HEK293 (cell line): ENCODE measurements around the gene KBTBD3.

ENCODE experiments used
- CTCF ChIA-PET: fragments of 350-600 bp; formaldehyde crosslinking; extraction: SDS; loops from one replicate; lab custom pipeline; 2021; ENCODE audit warnings: antibody characterized with exemption; lab: Yijun Ruan, JAX
- POLR2A ChIA-PET: fragments of 300-600 bp; formaldehyde crosslinking; extraction: SDS; loops from one replicate; lab custom pipeline; 2020; ENCODE audit warnings: antibody characterized with exemption, inconsistent platforms; lab: Yijun Ruan, JAX
- H3K27ac ChIP-seq: fragments of 200-500 bp; sonication (Bioruptor generic); 2 replicates; pipeline ENCODE4 v1.5.1; 2014; ENCODE audit warnings: low read depth, low read length, control low read depth, inconsistent platforms; ENCODE audit errors: extremely low read depth
- H3K36me3 ChIP-seq, 2 experiments: fragments of 200-500 bp in 1 of 2; sonication (Bioruptor generic) in 1 of 2; 1 replicate in 1 of 2; 2 replicates in 1 of 2; pipeline ENCODE4 v1.5.1; 2014 to 2017; ENCODE audit warnings: inconsistent platforms in 2 of 2, low read length in 2 of 2; ENCODE audit not compliant: control insufficient read depth in 2 of 2, insufficient read depth in 1 of 2
- H3K4me1 ChIP-seq: fragments of 200-500 bp; sonication (Bioruptor generic); 2 replicates; pipeline ENCODE4 v1.5.1; 2014; ENCODE audit warnings: mild to moderate bottlenecking, low read length, inconsistent platforms; ENCODE audit not compliant: control insufficient read depth, insufficient read depth
- H3K4me3 ChIP-seq: 2 replicates; pipeline ENCODE4 v1.5.1; 2011; ENCODE audit warnings: low read depth, mild to moderate bottlenecking, control low read depth, low read length, moderate library complexity
- H3K9me3 ChIP-seq: fragments of 200-500 bp; sonication (Bioruptor generic); 2 replicates; pipeline ENCODE4 v1.5.1; 2014; ENCODE audit warnings: low read depth, low read length, inconsistent platforms; ENCODE audit not compliant: control insufficient read depth, insufficient read depth
- CTCF ChIP-seq: fragments of 450-650 bp; formaldehyde crosslinking; IDR thresholded peaks from 2 replicates; pipeline ENCODE4 v1.5.1; 2016; ENCODE audit warnings: missing biosample characterization, missing genetic modification characterization
- HIC1 ChIP-seq: fragments of 450-650 bp; formaldehyde crosslinking; IDR thresholded peaks from 2 replicates; pipeline ENCODE4 v1.5.1; 2016; ENCODE audit warnings: missing biosample characterization, missing genetic modification characterization
- KLF7 ChIP-seq: fragments of 450-650 bp; formaldehyde crosslinking; IDR thresholded peaks from 2 replicates; pipeline ENCODE4 v1.5.1; 2016; ENCODE audit warnings: missing biosample characterization, missing genetic modification characterization, borderline replicate concordance
- MZF1 ChIP-seq: fragments of 450-650 bp; formaldehyde crosslinking; IDR thresholded peaks from 2 replicates; pipeline ENCODE4 v1.5.1; 2017; ENCODE audit warnings: missing biosample characterization, missing genetic modification characterization, borderline replicate concordance
- PRDM6 ChIP-seq: fragments of 450-650 bp; formaldehyde crosslinking; IDR thresholded peaks from 2 replicates; pipeline ENCODE4 v1.5.1; 2017; ENCODE audit warnings: missing biosample characterization, missing genetic modification characterization
- REPIN1 ChIP-seq: fragments of 450-650 bp; formaldehyde crosslinking; IDR thresholded peaks from 2 replicates; pipeline ENCODE4 v1.5.1; 2017; ENCODE audit warnings: missing biosample characterization, missing genetic modification characterization, low read depth
- SP2 ChIP-seq: fragments of 450-650 bp; formaldehyde crosslinking; IDR thresholded peaks from 2 replicates; pipeline ENCODE4 v1.5.1; 2016; ENCODE audit warnings: missing biosample characterization, missing genetic modification characterization
- ZBTB48 ChIP-seq: fragments of 450-650 bp; formaldehyde crosslinking; IDR thresholded peaks from 2 replicates; pipeline ENCODE4 v1.5.1; 2016; ENCODE audit warnings: missing biosample characterization, missing genetic modification characterization
- ZBTB8A ChIP-seq: fragments of 450-650 bp; formaldehyde crosslinking; IDR thresholded peaks from 2 replicates; pipeline ENCODE4 v1.5.1; 2016; ENCODE audit warnings: missing biosample characterization, missing genetic modification characterization
- ZNF169 ChIP-seq: fragments of 450-650 bp; formaldehyde crosslinking; IDR thresholded peaks from 2 replicates; pipeline ENCODE4 v1.5.1; 2016; ENCODE audit warnings: missing biosample characterization, missing genetic modification characterization
- ZNF214 ChIP-seq: fragments of 450-650 bp; formaldehyde crosslinking; IDR thresholded peaks from 2 replicates; pipeline ENCODE4 v1.5.1; 2017; ENCODE audit warnings: missing biosample characterization, mild to moderate bottlenecking, missing genetic modification characterization, borderline replicate concordance
- ZNF274 ChIP-seq, 2 experiments: fragments of 200-500 bp in 1 of 2; fragments of 450-650 bp in 1 of 2; sonication (Bioruptor generic) in 1 of 2; formaldehyde crosslinking in 1 of 2; IDR thresholded peaks; 2 replicates each; pipeline versions ENCODE4 v1.5.1 to v1.6.1; 2014 to 2016; ENCODE audit warnings: borderline replicate concordance in 1 of 2, inconsistent platforms in 1 of 2, low read length in 1 of 2, missing biosample characterization in 1 of 2, missing genetic modification characterization in 1 of 2
- ZNF548 ChIP-seq: fragments of 450-650 bp; formaldehyde crosslinking; IDR thresholded peaks from 2 replicates; pipeline ENCODE4 v1.5.1; 2016; ENCODE audit warnings: missing biosample characterization, missing genetic modification characterization
- ZNF580 ChIP-seq: fragments of 450-650 bp; formaldehyde crosslinking; IDR thresholded peaks from 2 replicates; pipeline ENCODE4 v1.5.1; 2016; ENCODE audit warnings: missing biosample characterization, missing genetic modification characterization
- ZNF624 ChIP-seq: fragments of 450-650 bp; formaldehyde crosslinking; IDR thresholded peaks from 2 replicates; pipeline ENCODE4 v1.5.1; 2017; ENCODE audit warnings: missing biosample characterization, missing genetic modification characterization
- ZNF626 ChIP-seq: fragments of 450-650 bp; sonication (Bioruptor Pico); formaldehyde crosslinking; IDR thresholded peaks from 2 replicates; pipeline ENCODE4 v1.5.1; 2018; ENCODE audit warnings: missing biosample characterization, missing genetic modification characterization, inconsistent platforms
- ZNF76 ChIP-seq: fragments of 450-650 bp; formaldehyde crosslinking; IDR thresholded peaks from 2 replicates; pipeline ENCODE4; 2016; ENCODE audit warnings: low read depth, missing biosample characterization, missing genetic modification characterization, borderline replicate concordance
- ZNF768 ChIP-seq: fragments of 450-650 bp; formaldehyde crosslinking; IDR thresholded peaks from 2 replicates; pipeline ENCODE4 v1.5.1; 2018; ENCODE audit warnings: missing biosample characterization, mild to moderate bottlenecking, missing genetic modification characterization
- ZNF830 ChIP-seq: fragments of 450-650 bp; IDR thresholded peaks from 2 replicates; pipeline ENCODE4 v1.5.0; 2018; ENCODE audit warnings: missing biosample characterization, missing genetic modification characterization, low read depth, mild to moderate bottlenecking, moderate library complexity
- ZNF837 ChIP-seq: fragments of 450-650 bp; formaldehyde crosslinking; IDR thresholded peaks from 2 replicates; pipeline ENCODE4 v1.5.1; 2016; ENCODE audit warnings: missing biosample characterization, missing genetic modification characterization
- ZSCAN5A ChIP-seq: fragments of 450-650 bp; formaldehyde crosslinking; IDR thresholded peaks from 2 replicates; pipeline ENCODE4 v1.5.1; 2016; ENCODE audit warnings: missing biosample characterization, missing genetic modification characterization
- TF ChIP-seq, protein P1 (sequence below): fragments of 450-650 bp; formaldehyde crosslinking; IDR thresholded peaks from 2 replicates; pipeline ENCODE4 v1.5.1; 2016; ENCODE audit warnings: missing biosample characterization, missing genetic modification characterization
- TF ChIP-seq, protein P2 (sequence below): fragments of 450-650 bp; formaldehyde crosslinking; IDR thresholded peaks from 2 replicates; pipeline ENCODE4 v1.5.1; 2016; ENCODE audit warnings: missing biosample characterization, missing genetic modification characterization

KBTBD3 gene

GRCh38 chr11:106014035-106014434 lies 63.1 kb downstream of the KBTBD3 start:
- no peak for TF ChIP-seq ZNF214 (tag by site-specific recombination)
- TF ChIP-seq ZNF624 (tag by site-specific recombination), result no peak
- TF ChIP-seq, protein P1, sequence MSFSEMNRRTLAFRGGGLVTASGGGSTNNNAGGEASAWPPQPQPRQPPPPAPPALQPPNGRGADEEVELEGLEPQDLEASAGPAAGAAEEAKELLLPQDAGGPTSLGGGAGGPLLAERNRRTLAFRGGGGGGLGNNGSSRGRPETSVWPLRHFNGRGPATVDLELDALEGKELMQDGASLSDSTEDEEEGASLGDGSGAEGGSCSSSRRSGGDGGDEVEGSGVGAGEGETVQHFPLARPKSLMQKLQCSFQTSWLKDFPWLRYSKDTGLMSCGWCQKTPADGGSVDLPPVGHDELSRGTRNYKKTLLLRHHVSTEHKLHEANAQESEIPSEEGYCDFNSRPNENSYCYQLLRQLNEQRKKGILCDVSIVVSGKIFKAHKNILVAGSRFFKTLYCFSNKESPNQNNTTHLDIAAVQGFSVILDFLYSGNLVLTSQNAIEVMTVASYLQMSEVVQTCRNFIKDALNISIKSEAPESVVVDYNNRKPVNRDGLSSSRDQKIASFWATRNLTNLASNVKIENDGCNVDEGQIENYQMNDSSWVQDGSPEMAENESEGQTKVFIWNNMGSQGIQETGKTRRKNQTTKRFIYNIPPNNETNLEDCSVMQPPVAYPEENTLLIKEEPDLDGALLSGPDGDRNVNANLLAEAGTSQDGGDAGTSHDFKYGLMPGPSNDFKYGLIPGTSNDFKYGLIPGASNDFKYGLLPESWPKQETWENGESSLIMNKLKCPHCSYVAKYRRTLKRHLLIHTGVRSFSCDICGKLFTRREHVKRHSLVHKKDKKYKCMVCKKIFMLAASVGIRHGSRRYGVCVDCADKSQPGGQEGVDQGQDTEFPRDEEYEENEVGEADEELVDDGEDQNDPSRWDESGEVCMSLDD (tag by site-specific recombination), result no peak
- TF ChIP-seq ZNF169 (tag by site-specific recombination), result no peak
- no peak for TF ChIP-seq ZNF768 (tag by site-specific recombination)
- TF ChIP-seq ZNF626 (tag by site-specific recombination), result no peak
- TF ChIP-seq REPIN1, result no peak
- no peak for TF ChIP-seq KLF7 (tag by site-specific recombination)
- TF ChIP-seq ZBTB48 (tag by site-specific recombination), result no peak
- TF ChIP-seq ZNF830 (tag by site-specific recombination), result no peak
- no peak for TF ChIP-seq ZBTB8A (tag by site-specific recombination)
- no peak for TF ChIP-seq ZNF580 (tag by site-specific recombination)
- no peak for TF ChIP-seq ZSCAN5A (tag by site-specific recombination)
- no peak for TF ChIP-seq PRDM6 (tag by site-specific recombination)
- TF ChIP-seq SP2, result no peak
- no peak for TF ChIP-seq ZNF837 (tag by site-specific recombination)
- TF ChIP-seq ZNF76 (tag by site-specific recombination), result no peak
- TF ChIP-seq, protein P2, sequence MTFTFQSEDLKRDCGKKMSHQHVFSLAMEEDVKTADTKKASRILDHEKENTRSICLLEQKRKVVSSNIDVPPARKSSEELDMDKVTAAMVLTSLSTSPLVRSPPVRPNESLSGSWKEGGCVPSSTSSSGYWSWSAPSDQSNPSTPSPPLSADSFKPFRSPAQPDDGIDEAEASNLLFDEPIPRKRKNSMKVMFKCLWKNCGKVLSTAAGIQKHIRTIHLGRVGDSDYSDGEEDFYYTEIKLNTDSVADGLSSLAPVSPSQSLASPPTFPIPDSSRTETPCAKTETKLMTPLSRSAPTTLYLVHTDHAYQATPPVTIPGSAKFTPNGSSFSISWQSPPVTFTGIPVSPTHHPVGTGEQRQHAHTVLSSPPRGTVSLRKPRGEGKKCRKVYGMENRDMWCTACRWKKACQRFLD (tag by site-specific recombination), result no peak
- ChIA-PET POLR2A (no interaction called here), CTCF (interaction anchor here (0.5 kb wide), 1 partner anchor 508 kb away, joined by 3 read pairs; no protein-coding TSS in a partner anchor)
- H3K4me1 ChIP-seq, result no peaks in the 10 kb centered on the region; the same call in 1 of the 2 replicates
- no peaks in the 10 kb centered on the region for H3K9me3 ChIP-seq
- H3K27ac ChIP-seq, result no peak overlapping the region
- no peak overlapping the region for H3K4me3 ChIP-seq
- H3K36me3 ChIP-seq, result peaks cover 0 to 25% of the 10 kb centered on the region in 2 experiments; a peak in 2 of 3 replicates

- Histone ChIP-seq H3K27ac (no peak overlapping the region), H3K36me3 (peaks cover 0 to 38% of the 10 kb centered on the region in 2 experiments; a peak in 2 of 3 replicates), H3K9me3 (no peaks in the 10 kb centered on the region), H3K4me1 (no peaks in the 10 kb centered on the region; the same call in 1 of the 2 replicates), H3K4me3 (no peak overlapping the region)
- ChIA-PET CTCF (no interaction called here), POLR2A (no interaction called here)
- TF ChIP-seq CTCF (no peak), HIC1 (tag by site-specific recombination) (no peak), ZNF548 (tag by site-specific recombination) (no peak), ZNF274 (IDR thresholded peaks at IDR 0.05; ENCODE audit: low read length) (no peak), ZNF274 (tag by site-specific recombination; IDR thresholded peaks at IDR 0.05; ENCODE audit: borderline replicate concordance) (no peak), MZF1 (tag by site-specific recombination) (no peak)
Measured at GRCh38 chr11:106012744-106013143, 64.4 kb downstream of the KBTBD3 start.
